ENCODE results near the gene NPIPB9.
"Not testable (repeated sequence)": the region's sequence is repeated elsewhere in the genome, so short reads cannot be mapped to it uniquely, and the experiment has no call there.

NPIPB9 gene

GRCh38 chr16:28802235-28803019, 50.8 kb downstream of the NPIPB9 start:
- H3K4me3 ChIP-seq (ENCODE audit: insufficient read depth, low read length, poor library complexity, severe bottlenecking), result not testable (repeated sequence)

GRCh38 chr16:28807445-28808120, 56.0 kb downstream of the NPIPB9 start:
- H3K79me2 ChIP-seq (ENCODE audit: insufficient read depth, low read length); H3K9me3 ChIP-seq (ENCODE audit: insufficient read depth, low read length); H3K27me3 ChIP-seq (ENCODE audit: low read length); H3K9ac ChIP-seq (ENCODE audit: low read length); H2AFZ ChIP-seq (ENCODE audit: low read depth, low read length, severe bottlenecking); H3F3A ChIP-seq (ENCODE audit: insufficient read depth); H4K20me1 ChIP-seq (ENCODE audit: low read depth, low read length); H3K36me3 ChIP-seq (ENCODE audit: low read length); H3K9me2 ChIP-seq (replicated peaks; ENCODE audit: insufficient read depth, low read length); H3K4me3 ChIP-seq (ENCODE audit: insufficient read depth, low read length, poor library complexity, severe bottlenecking); H3K4me2 ChIP-seq (ENCODE audit: low read depth, low read length, poor library complexity, severe bottlenecking); H3K27ac ChIP-seq (ENCODE audit: low read depth, low read length): not testable (repeated sequence)

More at GRCh38 chr16:28802235-28803019, 50.8 kb downstream of the NPIPB9 start:
- not testable (repeated sequence) for H3K9me2 ChIP-seq (replicated peaks; ENCODE audit: insufficient read depth, low read length); H3K9me3 ChIP-seq (ENCODE audit: insufficient read depth, low read length); H3F3A ChIP-seq (ENCODE audit: insufficient read depth); H3K27me3 ChIP-seq (ENCODE audit: low read length); H3K79me2 ChIP-seq (ENCODE audit: insufficient read depth, low read length); H3K9ac ChIP-seq (ENCODE audit: low read length); H3K27ac ChIP-seq (ENCODE audit: low read depth, low read length); H3K4me2 ChIP-seq (ENCODE audit: low read depth, low read length, poor library complexity, severe bottlenecking); H3K36me3 ChIP-seq (ENCODE audit: low read length); H4K20me1 ChIP-seq (ENCODE audit: low read depth, low read length); H2AFZ ChIP-seq (ENCODE audit: low read depth, low read length, severe bottlenecking)
- TF ChIP-seq CTCF (IDR thresholded peaks at IDR 0.05; ENCODE audit: insufficient read depth, low read length, poor library complexity, severe bottlenecking), result peak; percentile 26

GRCh38 chr16:28820016-28820415, 68.4 kb downstream of the NPIPB9 start:
- Histone ChIP-seq H4K20me1 (ENCODE audit: low read depth, low read length) (no peaks in the 10 kb centered on the region), H3K9ac (ENCODE audit: low read length) (no peak overlapping the region), H3K27ac (ENCODE audit: low read depth, low read length) (no peak overlapping the region), H3K4me3 (ENCODE audit: insufficient read depth, low read length, poor library complexity, severe bottlenecking) (no peak overlapping the region), H3K27me3 (ENCODE audit: low read length) (no peaks in the 10 kb centered on the region), H3K4me2 (ENCODE audit: low read depth, low read length, poor library complexity, severe bottlenecking) (no peak overlapping the region), H2AFZ (ENCODE audit: low read depth, low read length, severe bottlenecking) (no peak overlapping the region), H3K9me2 (replicated peaks; ENCODE audit: insufficient read depth, low read length) (no peaks in the 10 kb centered on the region), H3F3A (ENCODE audit: insufficient read depth) (peaks cover 9% of the 10 kb centered on the region), H3K9me3 (ENCODE audit: insufficient read depth, low read length) (no peaks in the 10 kb centered on the region), H3K79me2 (ENCODE audit: insufficient read depth, low read length) (peaks cover 26% of the 10 kb centered on the region), H3K36me3 (ENCODE audit: low read length) (peaks cover under 1% of the 10 kb centered on the region; the same call in 1 of the 2 replicates)
- no peak for TF ChIP-seq EZH2phosphoT487 (conservative IDR thresholded peaks at IDR 0.05; ENCODE audit: low read length)
- no peak for TF ChIP-seq CTCF (IDR thresholded peaks at IDR 0.05; ENCODE audit: insufficient read depth, low read length, poor library complexity, severe bottlenecking)

- H2AFZ ChIP-seq (ENCODE audit: low read depth, low read length, severe bottlenecking); H4K20me1 ChIP-seq (ENCODE audit: low read depth, low read length); H3K36me3 ChIP-seq (ENCODE audit: low read length); H3K9me2 ChIP-seq (replicated peaks; ENCODE audit: insufficient read depth, low read length); H3K9ac ChIP-seq (ENCODE audit: low read length); H3K27me3 ChIP-seq (ENCODE audit: low read length); H3K4me2 ChIP-seq (ENCODE audit: low read depth, low read length, poor library complexity, severe bottlenecking); H3K4me3 ChIP-seq (ENCODE audit: insufficient read depth, low read length, poor library complexity, severe bottlenecking); H3F3A ChIP-seq (ENCODE audit: insufficient read depth); H3K9me3 ChIP-seq (ENCODE audit: insufficient read depth, low read length); H3K27ac ChIP-seq (ENCODE audit: low read depth, low read length): not testable (repeated sequence)
- H3K79me2 ChIP-seq (ENCODE audit: insufficient read depth, low read length), result peaks cover 31% of the 10 kb centered on the region
Observed at GRCh38 chr16:28820546-28820945, 69.0 kb downstream of the NPIPB9 start.
